Chondrocyte (in vitro differentiated cells): ENCODE data around the gene ARHGAP15. TPM values are rescaled to one million over a fixed set of nuclear protein-coding genes. Genes with fewer than 3 reads are reported as not detected.
A peak's percentile ranks its signal among the peaks of the same experiment; 100 is the strongest.

Experiments
- DNase-seq: peaks from one replicate; pipeline ENCODE4 v3.0.0; 2021; ENCODE audit warnings: mixed read lengths, low spot score
- H3K27ac Mint-ChIP-seq: one replicate; pipeline ENCODE4 v1.8.0; 2021; ENCODE audit warnings: mild to moderate bottlenecking, moderate library complexity, mixed read lengths; ENCODE audit not compliant: unreplicated experiment
- H3K27me3 Mint-ChIP-seq: 2 replicates; pipeline ENCODE4 v1.8.0; 2021; ENCODE audit warnings: low read depth, mixed read lengths
- H3K36me3 Mint-ChIP-seq: 2 replicates; pipeline ENCODE4 v1.8.0; 2021; ENCODE audit warnings: low read depth, mixed read lengths
- H3K4me1 Mint-ChIP-seq: 2 replicates; pipeline ENCODE4 v1.8.0; 2021; ENCODE audit warnings: low read depth, mild to moderate bottlenecking, mixed read lengths
- H3K4me3 Mint-ChIP-seq: one replicate; pipeline ENCODE4 v1.8.0; 2021; ENCODE audit warnings: mild to moderate bottlenecking, moderate library complexity, mixed read lengths; ENCODE audit not compliant: unreplicated experiment
- H3K9me3 Mint-ChIP-seq: 2 replicates; pipeline ENCODE4 v1.8.0; 2021; ENCODE audit warnings: low read depth, mixed read lengths
- CTCF ChIP-seq: fragments of 200-600 bp; sonication (generic); IDR thresholded peaks from 2 replicates; pipeline ENCODE4 v1.5.0; 2021; ENCODE audit warnings: antibody characterized with exemption, mild to moderate bottlenecking, moderate library complexity
- total RNA-seq: library from RNA; stranded (reverse); gene quantifications from 3 replicates; pipeline ENCODE4 v1.2.1, GENCODE V29; 2021

ARHGAP15 gene
- total RNA-seq, 1 donor from 2014 or later: 0.42 TPM

GRCh38 chr2:143515318-143515717 is 386.1 kb downstream of the ARHGAP15 start:
- Mint-ChIP-seq H3K4me3 (no peak overlapping the region), H3K9me3 (no peaks in the 10 kb centered on the region), H3K27me3 (no peaks in the 10 kb centered on the region), H3K27ac (no peak overlapping the region), H3K4me1 (peaks cover 17% of the 10 kb centered on the region), H3K36me3 (no peaks in the 10 kb centered on the region)
- no peak for DNase-seq
- TF ChIP-seq CTCF: no peak

DNA sequence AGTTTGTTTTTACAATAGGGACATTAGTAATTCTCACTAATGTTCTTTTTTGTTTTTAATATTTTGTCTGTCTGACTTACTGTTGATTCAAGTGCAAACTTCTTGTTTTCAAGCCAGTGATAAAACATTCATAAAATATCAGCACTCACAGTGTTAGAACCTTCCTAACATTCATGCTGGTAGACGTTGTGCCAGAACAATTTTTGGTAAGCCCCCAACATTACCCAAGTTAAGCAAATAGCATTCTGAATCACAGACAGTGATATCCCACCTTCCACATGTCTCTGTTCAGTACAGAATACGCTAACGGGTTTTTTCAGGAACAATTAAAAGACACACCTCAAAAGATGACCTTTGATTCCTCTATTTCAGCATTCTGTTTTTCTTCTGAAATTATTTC is 390.3 kb downstream of the ARHGAP15 start:
- no peak overlapping the region for H3K27ac Mint-ChIP-seq
- H3K36me3 Mint-ChIP-seq: no peaks in the 10 kb centered on the region
- H3K27me3 Mint-ChIP-seq: no peaks in the 10 kb centered on the region
- H3K4me3 Mint-ChIP-seq: no peak overlapping the region
- no peak for TF ChIP-seq CTCF
- no peaks in the 10 kb centered on the region for H3K9me3 Mint-ChIP-seq
- H3K4me1 Mint-ChIP-seq: peaks cover 33% of the 10 kb centered on the region
- no peak for DNase-seq

- TF ChIP-seq CTCF: no peak
- no peak overlapping the region for H3K27ac Mint-ChIP-seq
- H3K4me3 Mint-ChIP-seq: no peak overlapping the region
These were observed 392.2 kb downstream of the ARHGAP15 start for GRCh38 chr2:143521396-143521795.

DNA sequence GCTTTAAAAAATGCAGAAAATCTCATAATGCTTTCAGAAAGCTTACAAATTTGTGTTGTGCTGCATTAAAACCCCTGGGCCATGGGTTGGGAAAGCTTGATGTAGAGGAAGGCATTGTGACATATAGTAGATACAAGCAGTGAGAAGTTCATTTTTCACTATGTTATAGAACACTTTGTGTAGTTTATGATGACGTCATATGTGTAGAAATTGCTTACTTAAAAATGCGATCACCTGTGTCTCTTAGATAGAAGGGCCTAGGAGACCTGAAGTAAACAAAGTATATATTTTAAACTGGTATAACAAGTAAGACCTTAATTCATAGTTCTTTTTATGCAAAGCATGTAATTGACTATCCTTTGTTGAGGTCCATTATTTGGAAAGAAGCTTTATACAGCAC is 393.5 kb downstream of the ARHGAP15 start:
- Mint-ChIP-seq H3K36me3 (no peaks in the 10 kb centered on the region), H3K4me1 (peaks cover 48% of the 10 kb centered on the region), H3K4me3 (no peak overlapping the region), H3K27ac (no peak overlapping the region), H3K9me3 (no peaks in the 10 kb centered on the region), H3K27me3 (no peaks in the 10 kb centered on the region)
- no peak for TF ChIP-seq CTCF
- no peak for DNase-seq

More at GRCh38 chr2:143521396-143521795, 392.2 kb downstream of the ARHGAP15 start:
- Mint-ChIP-seq H3K9me3 (no peaks in the 10 kb centered on the region), H3K4me1 (peaks cover 48% of the 10 kb centered on the region), H3K27me3 (no peaks in the 10 kb centered on the region), H3K36me3 (no peaks in the 10 kb centered on the region)
- no peak for DNase-seq

GRCh38 chr2:143524119-143524553 is 394.9 kb downstream of the ARHGAP15 start:
- Mint-ChIP-seq H3K4me1 (peaks cover 48% of the 10 kb centered on the region), H3K9me3 (no peaks in the 10 kb centered on the region), H3K36me3 (no peaks in the 10 kb centered on the region), H3K27ac (peak overlapping the region; percentile 91), H3K4me3 (no peak overlapping the region), H3K27me3 (no peaks in the 10 kb centered on the region)
- no peak for DNase-seq
- TF ChIP-seq CTCF: no peak
